ENCODE measurements around the gene ORAI1.
"Not testable (repeated sequence)": the region's sequence is repeated elsewhere in the genome, so short reads cannot be mapped to it uniquely, and the experiment has no call there.

ORAI1 gene

GRCh38 chr12:121579981-121580868 lies 46.1 kb upstream of the ORAI1 start:
- no peak for TF ChIP-seq CTCF (IDR thresholded peaks at IDR 0.05; ENCODE audit: control insufficient read depth, insufficient read depth, low read depth, low read length, missing control alignments)
- DNase-seq (ENCODE audit: low read depth): no peak
- peak overlapping the region; percentile 70 for H3K4me3 ChIP-seq (ENCODE audit: control insufficient read depth, low read depth, low read length)

- H3K4me3 ChIP-seq (ENCODE audit: control insufficient read depth, low read depth, low read length): peak within 1 kb of the TSS; percentile 70
- no peak for TF ChIP-seq CTCF (IDR thresholded peaks at IDR 0.05; ENCODE audit: control insufficient read depth, insufficient read depth, low read depth, low read length, missing control alignments)
- DNase-seq (ENCODE audit: low read depth): no peak
These were observed 45.2 kb upstream of the ORAI1 start, which contains the start of gene KDM2B for GRCh38 chr12:121580959-121581685. Gene KDM2B, minus strand, starts transcription at chr12:121581023. Its CDS starts 112 bp downstream, at chr12:121580911.

GRCh38 chr12:121581686-121582429 lies 44.5 kb upstream of the ORAI1 start:
- H3K4me3 ChIP-seq (ENCODE audit: control insufficient read depth, low read depth, low read length): peak overlapping the region; percentile 70
- DNase-seq (ENCODE audit: low read depth): no peak
- peak; percentile 22 for TF ChIP-seq CTCF (IDR thresholded peaks at IDR 0.05; ENCODE audit: control insufficient read depth, insufficient read depth, low read depth, low read length, missing control alignments)

- no peak overlapping the region for H3K4me3 ChIP-seq (ENCODE audit: control insufficient read depth, low read depth, low read length)
- DNase-seq (ENCODE audit: low read depth): no peak
- no peak for TF ChIP-seq CTCF (IDR thresholded peaks at IDR 0.05; ENCODE audit: control insufficient read depth, insufficient read depth, low read depth, low read length, missing control alignments)
These were observed 43.6 kb upstream of the ORAI1 start for GRCh38 chr12:121582583-121583333.

- H3K4me3 ChIP-seq (ENCODE audit: control insufficient read depth, low read depth, low read length); DNase-seq (ENCODE audit: low read depth): not testable (repeated sequence)
These were observed 43.0 kb upstream of the ORAI1 start for GRCh38 chr12:121583334-121583661.

GRCh38 chr12:121584885-121585284 lies 41.4 kb upstream of the ORAI1 start:
- DNase-seq (ENCODE audit: low read depth): not testable (repeated sequence)

GRCh38 chr12:121590476-121591143 lies 35.7 kb upstream of the ORAI1 start:
- DNase-seq (ENCODE audit: low read depth): no peak
- peak overlapping the region; percentile 15 for H3K4me3 ChIP-seq (ENCODE audit: control insufficient read depth, low read depth, low read length)
- no peak for TF ChIP-seq CTCF (IDR thresholded peaks at IDR 0.05; ENCODE audit: control insufficient read depth, insufficient read depth, low read depth, low read length, missing control alignments)

More at GRCh38 chr12:121584885-121585284, 41.4 kb upstream of the ORAI1 start:
- not testable (repeated sequence) for H3K4me3 ChIP-seq (ENCODE audit: control insufficient read depth, low read depth, low read length)

All from AG09309 (cell line).